ENCODE data around the gene PTPN4. TPM values are rescaled to one million over a fixed set of nuclear protein-coding genes. Genes with fewer than 3 reads are reported as not detected.

PTPN4 gene
- total RNA-seq, 3 donors from 2014 or later: 23.1 to 35.4 (median 30.1) TPM

GRCh38 chr2:119748135-119748534 lies 11.6 kb upstream of the PTPN4 start:
- DNase-seq (no peak), ATAC-seq (no peak)
- no peak for TF ChIP-seq CTCF (IDR thresholded peaks at IDR 0.05)
- H3K4me1 ChIP-seq (ENCODE audit: low read depth): no peaks in the 10 kb centered on the region
- no peak overlapping the region for H3K4me3 ChIP-seq
- H3K9me3 ChIP-seq: no peaks in the 10 kb centered on the region
- intact Hi-C loops (cut with DNase I, micrococcal nuclease): no loop called here
- H3K36me3 ChIP-seq (ENCODE audit: low read depth): no peaks in the 10 kb centered on the region

DNA sequence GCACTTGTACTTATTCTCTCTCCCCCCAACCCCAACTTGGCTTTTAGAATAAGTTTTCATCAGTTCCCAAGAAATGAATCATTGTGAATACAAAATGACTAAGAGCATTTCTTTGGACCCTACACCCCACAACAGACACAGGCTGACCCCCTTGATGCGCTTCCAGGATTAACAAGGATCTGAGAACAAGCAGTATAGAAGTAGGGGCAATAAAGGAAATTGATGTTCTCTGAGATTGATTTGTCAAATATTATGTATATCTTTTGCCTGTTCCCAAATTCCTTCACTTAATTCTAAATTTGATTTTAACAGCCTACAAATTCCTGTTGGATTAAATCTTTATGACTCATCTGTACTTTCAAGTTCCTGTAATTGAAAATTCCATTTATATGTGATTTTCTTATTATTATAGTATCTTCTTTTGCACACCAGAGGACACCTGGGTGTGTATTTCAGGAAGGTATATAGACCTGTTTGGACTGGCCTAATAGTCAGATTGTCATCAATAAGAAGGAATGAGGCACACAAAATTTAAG lies 10.2 kb upstream of the PTPN4 start:
- no peak for TF ChIP-seq CTCF (IDR thresholded peaks at IDR 0.05)
- Histone ChIP-seq H3K36me3 (ENCODE audit: low read depth) (no peaks in the 10 kb centered on the region), H3K4me3 (no peak overlapping the region), H3K4me1 (ENCODE audit: low read depth) (no peaks in the 10 kb centered on the region), H3K9me3 (no peaks in the 10 kb centered on the region)
- intact Hi-C loops (cut with DNase I, micrococcal nuclease): loop anchor here in 1 of 2 donors (10.0 kb wide), 2 partner anchors 75 to 425 kb away; no protein-coding TSS in a partner anchor
- DNase-seq (no peak), ATAC-seq (no peak)

GRCh38 chr2:119751706-119752105 lies 8.0 kb upstream of the PTPN4 start:
- TF ChIP-seq CTCF (IDR thresholded peaks at IDR 0.05): no peak
- no peaks in the 10 kb centered on the region for H3K36me3 ChIP-seq (ENCODE audit: low read depth)
- no peak overlapping the region for H3K4me3 ChIP-seq
- intact Hi-C loops (cut with DNase I, micrococcal nuclease): loop anchor here in 1 of 2 donors (10.0 kb wide), 2 partner anchors 73 to 423 kb away; no protein-coding TSS in a partner anchor
- no peaks in the 10 kb centered on the region for H3K4me1 ChIP-seq (ENCODE audit: low read depth)
- no peak for ATAC-seq
- no peaks in the 10 kb centered on the region for H3K9me3 ChIP-seq
- no peak for DNase-seq

GRCh38 chr2:119753041-119753929 lies 6.4 kb upstream of the PTPN4 start:
- H3K4me1 ChIP-seq (ENCODE audit: low read depth): no peaks in the 10 kb centered on the region
- ATAC-seq: peak; percentile 66
- intact Hi-C loops (cut with DNase I, micrococcal nuclease): loop anchor here in 1 of 2 donors (10.0 kb wide), 2 partner anchors 72 to 422 kb away; no protein-coding TSS in a partner anchor
- peak; percentile 32 for TF ChIP-seq CTCF (IDR thresholded peaks at IDR 0.05)
- peak in 1 of 3 donors; percentile 52 for DNase-seq
- H3K9me3 ChIP-seq: no peaks in the 10 kb centered on the region
- H3K4me3 ChIP-seq: no peak overlapping the region
- H3K36me3 ChIP-seq (ENCODE audit: low read depth): no peaks in the 10 kb centered on the region

GRCh38 chr2:119753930-119754321 lies 5.8 kb upstream of the PTPN4 start:
- ATAC-seq (no peak), DNase-seq (no peak)
- no peak for TF ChIP-seq CTCF (IDR thresholded peaks at IDR 0.05)
- intact Hi-C loops (cut with DNase I, micrococcal nuclease): loop anchor here in 1 of 2 donors (10.0 kb wide), 2 partner anchors 71 to 421 kb away; no protein-coding TSS in a partner anchor
- Histone ChIP-seq H3K4me1 (ENCODE audit: low read depth) (no peaks in the 10 kb centered on the region), H3K36me3 (ENCODE audit: low read depth) (no peaks in the 10 kb centered on the region), H3K4me3 (no peak overlapping the region), H3K9me3 (no peaks in the 10 kb centered on the region)

All from mucosa of descending colon (tissue), 3 donors.